ENCODE data around the gene PBX3.

- TF ChIP-seq, protein P1, sequence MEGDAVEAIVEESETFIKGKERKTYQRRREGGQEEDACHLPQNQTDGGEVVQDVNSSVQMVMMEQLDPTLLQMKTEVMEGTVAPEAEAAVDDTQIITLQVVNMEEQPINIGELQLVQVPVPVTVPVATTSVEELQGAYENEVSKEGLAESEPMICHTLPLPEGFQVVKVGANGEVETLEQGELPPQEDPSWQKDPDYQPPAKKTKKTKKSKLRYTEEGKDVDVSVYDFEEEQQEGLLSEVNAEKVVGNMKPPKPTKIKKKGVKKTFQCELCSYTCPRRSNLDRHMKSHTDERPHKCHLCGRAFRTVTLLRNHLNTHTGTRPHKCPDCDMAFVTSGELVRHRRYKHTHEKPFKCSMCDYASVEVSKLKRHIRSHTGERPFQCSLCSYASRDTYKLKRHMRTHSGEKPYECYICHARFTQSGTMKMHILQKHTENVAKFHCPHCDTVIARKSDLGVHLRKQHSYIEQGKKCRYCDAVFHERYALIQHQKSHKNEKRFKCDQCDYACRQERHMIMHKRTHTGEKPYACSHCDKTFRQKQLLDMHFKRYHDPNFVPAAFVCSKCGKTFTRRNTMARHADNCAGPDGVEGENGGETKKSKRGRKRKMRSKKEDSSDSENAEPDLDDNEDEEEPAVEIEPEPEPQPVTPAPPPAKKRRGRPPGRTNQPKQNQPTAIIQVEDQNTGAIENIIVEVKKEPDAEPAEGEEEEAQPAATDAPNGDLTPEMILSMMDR (conservative IDR thresholded peaks at IDR 0.05; ENCODE audit: low read length): peak; percentile 64
- no peak for TF ChIP-seq EZH2phosphoT487 (IDR thresholded peaks at IDR 0.05; ENCODE audit: borderline replicate concordance, low read depth, low read length)
These were observed 261.9 kb downstream of the PBX3 start for GRCh38 chr9:126009047-126009446.

Measured in OCI-LY7 (cell line).